Measurements from ENCODE around the gene AMBP. TPM values are rescaled to one million over a fixed set of nuclear protein-coding genes. Genes with fewer than 3 reads are reported as not detected.
A peak's percentile ranks its signal among the peaks of the same experiment; 100 is the strongest.

AMBP gene
- total RNA-seq, 2 donors from 2014 or later, result not detected

DNA sequence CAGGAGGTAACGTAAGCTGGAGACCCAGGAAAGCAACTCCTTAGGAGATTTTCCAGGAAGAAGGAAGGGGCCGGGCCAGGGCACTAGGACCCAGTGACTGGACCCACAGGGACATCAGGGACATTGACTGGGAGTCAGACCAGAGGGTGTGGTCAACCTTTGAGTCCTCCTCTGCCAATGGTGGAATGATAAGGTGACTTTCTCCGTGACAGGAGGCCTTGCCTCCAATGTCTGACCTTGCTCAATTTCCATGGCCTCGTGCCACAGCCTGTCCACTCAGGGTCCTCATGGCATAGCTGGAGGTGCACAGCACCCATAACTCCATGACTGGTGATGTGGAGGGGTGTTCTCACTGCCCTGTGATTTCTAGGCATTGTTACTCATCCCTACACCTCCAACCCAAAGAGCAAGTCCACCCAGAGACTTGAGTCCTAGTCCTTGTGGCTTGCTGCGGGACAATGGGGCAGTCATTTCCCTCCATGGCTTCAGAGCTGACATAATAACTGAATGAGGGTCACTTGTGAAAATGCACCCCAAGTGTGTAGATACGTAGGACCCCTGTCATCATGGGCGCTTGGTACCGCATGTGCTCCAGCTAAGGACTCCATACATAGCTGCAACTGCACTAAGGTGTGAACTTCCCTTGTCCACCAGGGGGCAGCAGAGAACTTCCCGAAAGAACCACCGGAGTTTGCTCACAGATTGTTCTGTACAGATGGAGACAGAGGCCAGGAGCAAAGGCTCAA, 4.1 kb upstream of the AMBP start:
- TF ChIP-seq, protein P1, sequence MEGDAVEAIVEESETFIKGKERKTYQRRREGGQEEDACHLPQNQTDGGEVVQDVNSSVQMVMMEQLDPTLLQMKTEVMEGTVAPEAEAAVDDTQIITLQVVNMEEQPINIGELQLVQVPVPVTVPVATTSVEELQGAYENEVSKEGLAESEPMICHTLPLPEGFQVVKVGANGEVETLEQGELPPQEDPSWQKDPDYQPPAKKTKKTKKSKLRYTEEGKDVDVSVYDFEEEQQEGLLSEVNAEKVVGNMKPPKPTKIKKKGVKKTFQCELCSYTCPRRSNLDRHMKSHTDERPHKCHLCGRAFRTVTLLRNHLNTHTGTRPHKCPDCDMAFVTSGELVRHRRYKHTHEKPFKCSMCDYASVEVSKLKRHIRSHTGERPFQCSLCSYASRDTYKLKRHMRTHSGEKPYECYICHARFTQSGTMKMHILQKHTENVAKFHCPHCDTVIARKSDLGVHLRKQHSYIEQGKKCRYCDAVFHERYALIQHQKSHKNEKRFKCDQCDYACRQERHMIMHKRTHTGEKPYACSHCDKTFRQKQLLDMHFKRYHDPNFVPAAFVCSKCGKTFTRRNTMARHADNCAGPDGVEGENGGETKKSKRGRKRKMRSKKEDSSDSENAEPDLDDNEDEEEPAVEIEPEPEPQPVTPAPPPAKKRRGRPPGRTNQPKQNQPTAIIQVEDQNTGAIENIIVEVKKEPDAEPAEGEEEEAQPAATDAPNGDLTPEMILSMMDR (IDR thresholded peaks at IDR 0.05), result peak; percentile 65 to 95
- peak; percentile 95 for DNase-seq (ENCODE audit: low spot score)
- H3K27ac ChIP-seq, result no peak overlapping the region
- no peak overlapping the region for H3K4me3 ChIP-seq
- H3K9me3 ChIP-seq, result no peaks in the 10 kb centered on the region
- no peaks in the 10 kb centered on the region for H3K4me1 ChIP-seq
- H3K27me3 ChIP-seq, result no peaks in the 10 kb centered on the region
- H3K36me3 ChIP-seq, result no peaks in the 10 kb centered on the region

DNA sequence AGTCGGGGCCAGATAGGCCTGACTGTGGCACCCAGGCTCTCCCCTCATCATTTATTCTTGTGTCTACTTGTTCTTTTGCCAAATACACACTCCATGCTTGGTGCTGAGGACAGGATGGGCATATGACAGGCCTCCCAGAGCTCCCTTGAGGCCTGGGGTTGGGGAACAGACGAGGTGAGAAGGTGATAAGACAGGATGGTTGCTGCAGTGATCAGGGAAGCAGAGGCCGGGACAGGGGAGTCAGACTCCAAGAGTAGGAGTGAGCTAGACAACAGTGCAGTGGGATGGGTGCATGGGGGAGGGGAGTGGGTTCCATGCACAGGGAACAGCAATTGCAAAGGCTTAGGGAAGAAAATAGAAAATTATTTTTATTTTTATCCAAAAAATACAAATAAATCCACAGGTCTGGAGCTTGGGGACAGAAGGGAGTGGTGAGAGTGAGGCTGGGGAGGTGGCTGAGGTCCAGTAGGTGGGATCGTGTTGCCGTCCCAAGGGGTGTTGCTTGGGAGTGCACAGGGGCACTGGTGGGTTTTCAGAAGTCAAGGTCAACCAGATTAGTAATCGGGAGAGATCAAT, 3.4 kb upstream of the AMBP start:
- Histone ChIP-seq H3K27me3 (no peaks in the 10 kb centered on the region), H3K36me3 (no peaks in the 10 kb centered on the region), H3K27ac (no peak overlapping the region), H3K4me3 (no peak overlapping the region), H3K9me3 (no peaks in the 10 kb centered on the region), H3K4me1 (no peaks in the 10 kb centered on the region)
- no peak for DNase-seq (ENCODE audit: low spot score)
- TF ChIP-seq, protein P1 (IDR thresholded peaks at IDR 0.05), result no peak

DNA sequence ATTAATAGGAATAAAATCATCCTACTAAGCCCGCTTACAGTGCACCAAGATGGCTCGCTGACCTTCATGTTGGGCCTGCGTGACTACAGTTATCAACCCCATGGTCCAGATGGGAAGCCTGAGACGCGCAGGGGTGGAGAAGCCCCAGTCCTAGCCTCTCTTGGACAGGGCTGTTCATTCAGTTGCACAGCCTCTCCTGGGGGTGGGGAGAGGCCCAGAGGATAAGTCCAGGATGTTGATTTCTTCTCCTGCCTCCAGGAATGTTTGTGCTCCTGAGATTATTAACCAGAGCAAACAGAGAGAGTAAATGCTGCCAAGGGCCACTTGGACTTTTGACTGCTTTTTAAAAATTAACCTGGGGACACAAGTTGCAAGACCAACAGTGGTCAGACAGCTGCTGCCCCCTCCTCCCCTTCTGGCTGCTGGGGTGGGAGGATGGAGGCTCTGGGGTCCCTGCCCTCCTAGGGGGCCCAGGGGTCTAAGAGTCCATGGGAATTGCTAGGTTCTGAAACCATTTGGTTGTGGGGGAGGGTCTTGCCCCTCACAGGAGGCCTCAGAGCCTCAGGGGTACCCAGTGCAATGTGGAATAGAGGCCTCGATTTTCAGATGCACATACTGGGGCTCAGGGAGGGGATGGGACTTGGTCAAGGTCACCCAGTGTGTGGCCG, 2.8 kb upstream of the AMBP start:
- Histone ChIP-seq H3K9me3 (no peaks in the 10 kb centered on the region), H3K36me3 (no peaks in the 10 kb centered on the region), H3K4me1 (no peaks in the 10 kb centered on the region), H3K27me3 (no peaks in the 10 kb centered on the region), H3K4me3 (no peak overlapping the region), H3K27ac (no peak overlapping the region)
- DNase-seq (ENCODE audit: low spot score), result no peak
- TF ChIP-seq, protein P1 (IDR thresholded peaks at IDR 0.05), result no peak

DNA sequence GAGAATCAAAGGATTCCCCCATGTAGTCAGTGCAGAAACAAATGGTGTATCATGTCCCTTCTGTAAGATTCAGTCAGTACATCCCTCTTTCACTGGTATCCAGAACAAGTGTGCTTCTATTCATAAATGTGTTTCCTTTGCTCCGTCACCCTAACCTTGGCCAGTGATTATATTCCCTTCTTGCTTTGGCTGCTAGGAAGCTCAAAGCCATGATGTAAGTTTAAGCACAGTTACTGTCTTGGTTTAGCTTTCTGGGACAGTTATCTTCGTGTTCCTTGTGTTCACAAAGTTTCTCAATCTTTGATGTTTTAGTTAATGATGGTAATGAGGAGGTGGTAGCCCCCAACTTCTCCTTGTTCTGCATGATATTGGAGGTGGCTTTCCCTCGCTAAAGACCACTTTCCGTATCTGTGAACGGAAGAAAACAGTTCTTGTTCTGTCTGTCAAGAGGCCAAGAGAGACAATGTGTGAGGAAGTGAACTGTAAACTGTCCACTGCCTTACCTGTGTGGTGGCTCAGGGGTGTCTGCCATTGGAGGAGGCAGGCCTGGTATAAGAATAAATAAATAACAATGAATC, 2.2 kb upstream of the AMBP start:
- TF ChIP-seq, protein P1 (IDR thresholded peaks at IDR 0.05), result no peak
- no peak for DNase-seq (ENCODE audit: low spot score)
- Histone ChIP-seq H3K27ac (no peak overlapping the region), H3K9me3 (no peaks in the 10 kb centered on the region), H3K4me1 (no peaks in the 10 kb centered on the region), H3K4me3 (no peak overlapping the region), H3K36me3 (no peaks in the 10 kb centered on the region), H3K27me3 (no peaks in the 10 kb centered on the region)

DNA sequence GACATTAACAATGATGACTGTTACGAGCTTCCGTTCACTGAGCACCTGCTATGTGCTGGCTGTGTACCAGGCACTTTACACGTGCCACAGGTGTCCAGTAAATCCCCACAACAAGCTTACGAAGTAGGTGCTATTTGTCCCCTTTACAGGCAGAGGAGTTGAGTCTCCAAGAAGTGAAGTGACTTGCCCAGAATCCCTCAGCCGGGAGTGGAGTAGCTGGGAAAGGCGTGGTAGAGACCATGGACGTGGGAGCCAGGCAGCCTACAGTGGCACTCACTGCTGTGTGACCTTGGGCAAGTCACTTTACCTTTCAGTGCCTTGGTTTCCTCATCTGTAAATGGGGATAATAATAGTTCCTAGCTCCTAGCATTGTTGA, 669 bp upstream of the AMBP start:
- Histone ChIP-seq H3K4me3 (no peak overlapping the region), H3K4me1 (no peaks in the 10 kb centered on the region), H3K27me3 (no peaks in the 10 kb centered on the region), H3K36me3 (no peaks in the 10 kb centered on the region), H3K9me3 (no peaks in the 10 kb centered on the region), H3K27ac (no peak overlapping the region)
- TF ChIP-seq, protein P1 (IDR thresholded peaks at IDR 0.05), result no peak
- DNase-seq (ENCODE audit: low spot score), result no peak

Measured in right atrium auricular region (tissue), 2 donors.